ENCODE data around the gene PBX3.

The PBX3 gene

GRCh38 chr9:125867751-125868415 lies 120.7 kb downstream of the PBX3 start:
- DNase-seq (ENCODE audit: low read depth), result no peak
- no peak overlapping the region for H3K4me3 ChIP-seq (ENCODE audit: low read depth, low read length)
- TF ChIP-seq CTCF (IDR thresholded peaks at IDR 0.05; ENCODE audit: low read depth, low read length, missing control alignments), result no peak

GRCh38 chr9:125878164-125878631 lies 131.0 kb downstream of the PBX3 start:
- no peak for DNase-seq (ENCODE audit: low read depth)
- TF ChIP-seq CTCF (IDR thresholded peaks at IDR 0.05; ENCODE audit: low read depth, low read length, missing control alignments), result no peak
- no peak overlapping the region for H3K4me3 ChIP-seq (ENCODE audit: low read depth, low read length)

- TF ChIP-seq CTCF (IDR thresholded peaks at IDR 0.05; ENCODE audit: low read depth, low read length, missing control alignments), result no peak
- no peak for DNase-seq (ENCODE audit: low read depth)
- no peak overlapping the region for H3K4me3 ChIP-seq (ENCODE audit: low read depth, low read length)
Measured at GRCh38 chr9:125881042-125881441, 133.9 kb downstream of the PBX3 start.

- no peak for DNase-seq (ENCODE audit: low read depth)
- TF ChIP-seq CTCF (IDR thresholded peaks at IDR 0.05; ENCODE audit: low read depth, low read length, missing control alignments), result no peak
- no peak overlapping the region for H3K4me3 ChIP-seq (ENCODE audit: low read depth, low read length)
Measured at GRCh38 chr9:125883565-125884217, 136.5 kb downstream of the PBX3 start.

- no peak for DNase-seq (ENCODE audit: low read depth)
- H3K4me3 ChIP-seq (ENCODE audit: low read depth, low read length), result no peak overlapping the region
- no peak for TF ChIP-seq CTCF (IDR thresholded peaks at IDR 0.05; ENCODE audit: low read depth, low read length, missing control alignments)
Measured at GRCh38 chr9:125884218-125884595, 137.0 kb downstream of the PBX3 start.

- no peak for DNase-seq (ENCODE audit: low read depth)
- no peak for TF ChIP-seq CTCF (IDR thresholded peaks at IDR 0.05; ENCODE audit: low read depth, low read length, missing control alignments)
- no peak overlapping the region for H3K4me3 ChIP-seq (ENCODE audit: low read depth, low read length)
Measured at GRCh38 chr9:125885405-125886034, 138.3 kb downstream of the PBX3 start.

Data from GM12864 (cell line).